ENCODE measurements around the gene RFFL. TPM values are rescaled to one million over a fixed set of nuclear protein-coding genes. Genes with fewer than 3 reads are reported as not detected.

The RFFL gene
- total and polyA plus RNA-seq, 9 of the 15 experiments (the other 6 are each of a cell fraction or from before 2014, with no cell fraction given) = 3.4 to 18.1 (median 12.8) TPM

- TF ChIP-seq, protein P1, sequence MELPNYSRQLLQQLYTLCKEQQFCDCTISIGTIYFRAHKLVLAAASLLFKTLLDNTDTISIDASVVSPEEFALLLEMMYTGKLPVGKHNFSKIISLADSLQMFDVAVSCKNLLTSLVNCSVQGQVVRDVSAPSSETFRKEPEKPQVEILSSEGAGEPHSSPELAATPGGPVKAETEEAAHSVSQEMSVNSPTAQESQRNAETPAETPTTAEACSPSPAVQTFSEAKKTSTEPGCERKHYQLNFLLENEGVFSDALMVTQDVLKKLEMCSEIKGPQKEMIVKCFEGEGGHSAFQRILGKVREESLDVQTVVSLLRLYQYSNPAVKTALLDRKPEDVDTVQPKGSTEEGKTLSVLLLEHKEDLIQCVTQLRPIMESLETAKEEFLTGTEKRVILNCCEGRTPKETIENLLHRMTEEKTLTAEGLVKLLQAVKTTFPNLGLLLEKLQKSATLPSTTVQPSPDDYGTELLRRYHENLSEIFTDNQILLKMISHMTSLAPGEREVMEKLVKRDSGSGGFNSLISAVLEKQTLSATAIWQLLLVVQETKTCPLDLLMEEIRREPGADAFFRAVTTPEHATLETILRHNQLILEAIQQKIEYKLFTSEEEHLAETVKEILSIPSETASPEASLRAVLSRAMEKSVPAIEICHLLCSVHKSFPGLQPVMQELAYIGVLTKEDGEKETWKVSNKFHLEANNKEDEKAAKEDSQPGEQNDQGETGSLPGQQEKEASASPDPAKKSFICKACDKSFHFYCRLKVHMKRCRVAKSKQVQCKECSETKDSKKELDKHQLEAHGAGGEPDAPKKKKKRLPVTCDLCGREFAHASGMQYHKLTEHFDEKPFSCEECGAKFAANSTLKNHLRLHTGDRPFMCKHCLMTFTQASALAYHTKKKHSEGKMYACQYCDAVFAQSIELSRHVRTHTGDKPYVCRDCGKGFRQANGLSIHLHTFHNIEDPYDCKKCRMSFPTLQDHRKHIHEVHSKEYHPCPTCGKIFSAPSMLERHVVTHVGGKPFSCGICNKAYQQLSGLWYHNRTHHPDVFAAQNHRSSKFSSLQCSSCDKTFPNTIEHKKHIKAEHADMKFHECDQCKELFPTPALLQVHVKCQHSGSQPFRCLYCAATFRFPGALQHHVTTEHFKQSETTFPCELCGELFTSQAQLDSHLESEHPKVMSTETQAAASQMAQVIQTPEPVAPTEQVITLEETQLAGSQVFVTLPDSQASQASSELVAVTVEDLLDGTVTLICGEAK (IDR thresholded peaks at IDR 0.05) = 0 out of 2 replicates have a peak, but pooled peaks have one; percentile 9
- TF ChIP-seq, protein P1 (CRISPR knock-in tag; IDR thresholded peaks at IDR 0.05) = no peak
- peak; percentile 37 for TF ChIP-seq POLR2B (IDR thresholded peaks at IDR 0.05; ENCODE audit: low read depth, partially characterized antibody)
These were observed 26.2 kb upstream of the RFFL start (continued) for GRCh38 chr17:35089586-35090296.

All from K562 (cell line).